ENCODE results near the gene ATP2B2.

The ATP2B2 gene

DNA sequence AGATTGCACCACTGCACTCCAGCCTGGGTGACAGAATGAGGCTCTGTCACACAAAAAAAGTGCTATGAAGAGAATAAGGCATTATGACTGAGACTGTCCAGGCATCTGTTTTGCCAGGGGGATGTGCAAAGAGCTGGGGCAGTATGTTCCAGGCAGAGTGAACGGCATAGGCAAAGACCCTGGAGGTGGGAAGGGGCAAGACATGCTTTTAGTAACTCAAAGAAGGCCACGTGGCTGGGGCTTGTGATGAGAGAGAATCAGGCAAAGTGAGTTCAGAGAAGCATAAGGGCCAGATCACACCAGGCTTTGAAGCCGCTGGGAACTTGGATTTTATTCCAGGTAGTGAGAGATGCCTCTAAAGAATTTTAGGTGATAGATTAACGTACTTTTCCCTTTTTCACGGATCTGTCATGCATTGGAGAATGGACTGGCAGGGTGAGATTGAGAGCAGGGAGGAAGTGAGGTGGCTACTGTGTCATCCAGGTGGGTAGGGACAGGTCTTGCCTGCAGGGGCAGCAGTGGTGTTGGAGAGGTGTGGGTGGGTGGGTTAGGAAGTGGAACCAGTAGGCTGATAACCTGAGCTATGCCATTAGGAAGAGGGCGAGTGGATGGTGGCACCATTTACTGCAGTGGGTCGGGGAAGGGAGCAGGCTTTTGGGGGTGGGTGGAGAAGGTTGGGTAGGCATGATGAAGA, 31.7 kb downstream of the ATP2B2 start:
- DNase-seq (ENCODE audit: low read depth), result no peak
- TF ChIP-seq, protein P1, sequence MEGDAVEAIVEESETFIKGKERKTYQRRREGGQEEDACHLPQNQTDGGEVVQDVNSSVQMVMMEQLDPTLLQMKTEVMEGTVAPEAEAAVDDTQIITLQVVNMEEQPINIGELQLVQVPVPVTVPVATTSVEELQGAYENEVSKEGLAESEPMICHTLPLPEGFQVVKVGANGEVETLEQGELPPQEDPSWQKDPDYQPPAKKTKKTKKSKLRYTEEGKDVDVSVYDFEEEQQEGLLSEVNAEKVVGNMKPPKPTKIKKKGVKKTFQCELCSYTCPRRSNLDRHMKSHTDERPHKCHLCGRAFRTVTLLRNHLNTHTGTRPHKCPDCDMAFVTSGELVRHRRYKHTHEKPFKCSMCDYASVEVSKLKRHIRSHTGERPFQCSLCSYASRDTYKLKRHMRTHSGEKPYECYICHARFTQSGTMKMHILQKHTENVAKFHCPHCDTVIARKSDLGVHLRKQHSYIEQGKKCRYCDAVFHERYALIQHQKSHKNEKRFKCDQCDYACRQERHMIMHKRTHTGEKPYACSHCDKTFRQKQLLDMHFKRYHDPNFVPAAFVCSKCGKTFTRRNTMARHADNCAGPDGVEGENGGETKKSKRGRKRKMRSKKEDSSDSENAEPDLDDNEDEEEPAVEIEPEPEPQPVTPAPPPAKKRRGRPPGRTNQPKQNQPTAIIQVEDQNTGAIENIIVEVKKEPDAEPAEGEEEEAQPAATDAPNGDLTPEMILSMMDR (IDR thresholded peaks at IDR 0.05; ENCODE audit: insufficient read depth, low read depth, low read length, missing control alignments), result no peak

DNA sequence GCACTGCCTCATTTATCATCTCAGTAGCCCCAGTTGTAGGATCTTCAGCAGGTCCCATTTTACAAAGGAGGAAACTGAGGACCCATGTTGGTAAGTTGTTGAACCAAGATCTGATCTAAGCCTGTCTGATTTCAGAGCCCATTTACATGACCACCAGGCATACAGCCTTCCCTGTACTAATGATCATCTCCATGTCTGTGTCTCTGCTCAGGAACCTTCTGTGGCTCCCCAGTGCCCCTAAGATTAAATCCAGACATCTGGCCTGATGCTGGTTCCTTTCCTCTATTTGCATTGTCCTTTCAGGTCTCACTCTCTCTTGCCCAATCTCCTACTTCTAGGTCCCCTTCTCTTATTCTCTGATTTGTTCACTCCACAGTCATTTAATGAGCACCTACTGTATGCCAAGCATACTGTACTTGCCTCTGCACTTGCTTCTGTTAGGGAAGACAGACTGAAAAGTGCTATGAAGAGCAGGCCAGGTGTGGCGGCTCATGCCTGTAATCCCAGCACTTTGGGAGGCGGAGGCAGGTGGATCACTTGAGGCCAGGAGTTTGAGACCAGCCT, 32.4 kb downstream of the ATP2B2 start:
- DNase-seq (ENCODE audit: low read depth), result no peak
- TF ChIP-seq, protein P1 (IDR thresholded peaks at IDR 0.05; ENCODE audit: insufficient read depth, low read depth, low read length, missing control alignments), result no peak
- no peak overlapping the region for H3K4me3 ChIP-seq (ENCODE audit: low read length)

More for the DNA sequence above, 31.7 kb downstream of the ATP2B2 start:
- no peak overlapping the region for H3K4me3 ChIP-seq (ENCODE audit: low read length)

DNA sequence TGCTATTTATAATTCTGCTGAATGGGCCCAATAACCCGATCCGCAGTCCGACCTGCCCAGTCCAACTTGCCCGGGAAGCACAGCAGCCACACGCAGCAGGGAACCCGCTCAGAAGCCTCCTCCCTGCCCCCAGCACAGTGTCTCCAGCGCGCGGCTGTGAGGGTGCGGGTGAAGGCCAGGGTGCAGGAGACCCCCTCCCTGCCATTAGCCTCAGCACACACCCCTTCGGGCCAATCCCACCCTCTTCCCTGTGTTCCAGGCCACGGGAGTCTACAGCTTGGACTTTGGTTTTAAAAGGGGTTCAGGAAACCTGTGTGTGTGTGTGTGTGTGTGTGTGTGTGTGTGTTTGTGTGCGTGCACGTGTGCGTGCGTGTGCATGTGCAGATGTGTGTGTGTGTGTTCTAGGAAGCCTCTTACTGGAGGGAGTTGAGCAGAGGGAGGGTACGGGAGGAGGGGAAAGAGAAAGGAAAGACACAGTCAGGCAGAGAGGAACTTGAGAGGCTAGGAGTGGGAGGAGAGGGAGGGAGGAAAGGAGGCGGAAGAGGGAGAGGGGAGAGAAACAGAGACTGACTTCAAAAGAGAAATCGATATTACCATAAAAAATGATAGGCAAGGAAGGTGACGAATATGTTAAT, 34.2 kb downstream of the ATP2B2 start:
- TF ChIP-seq, protein P1 (IDR thresholded peaks at IDR 0.05; ENCODE audit: insufficient read depth, low read depth, low read length, missing control alignments), result no peak
- no peak overlapping the region for H3K4me3 ChIP-seq (ENCODE audit: low read length)
- DNase-seq (ENCODE audit: low read depth), result no peak

DNA sequence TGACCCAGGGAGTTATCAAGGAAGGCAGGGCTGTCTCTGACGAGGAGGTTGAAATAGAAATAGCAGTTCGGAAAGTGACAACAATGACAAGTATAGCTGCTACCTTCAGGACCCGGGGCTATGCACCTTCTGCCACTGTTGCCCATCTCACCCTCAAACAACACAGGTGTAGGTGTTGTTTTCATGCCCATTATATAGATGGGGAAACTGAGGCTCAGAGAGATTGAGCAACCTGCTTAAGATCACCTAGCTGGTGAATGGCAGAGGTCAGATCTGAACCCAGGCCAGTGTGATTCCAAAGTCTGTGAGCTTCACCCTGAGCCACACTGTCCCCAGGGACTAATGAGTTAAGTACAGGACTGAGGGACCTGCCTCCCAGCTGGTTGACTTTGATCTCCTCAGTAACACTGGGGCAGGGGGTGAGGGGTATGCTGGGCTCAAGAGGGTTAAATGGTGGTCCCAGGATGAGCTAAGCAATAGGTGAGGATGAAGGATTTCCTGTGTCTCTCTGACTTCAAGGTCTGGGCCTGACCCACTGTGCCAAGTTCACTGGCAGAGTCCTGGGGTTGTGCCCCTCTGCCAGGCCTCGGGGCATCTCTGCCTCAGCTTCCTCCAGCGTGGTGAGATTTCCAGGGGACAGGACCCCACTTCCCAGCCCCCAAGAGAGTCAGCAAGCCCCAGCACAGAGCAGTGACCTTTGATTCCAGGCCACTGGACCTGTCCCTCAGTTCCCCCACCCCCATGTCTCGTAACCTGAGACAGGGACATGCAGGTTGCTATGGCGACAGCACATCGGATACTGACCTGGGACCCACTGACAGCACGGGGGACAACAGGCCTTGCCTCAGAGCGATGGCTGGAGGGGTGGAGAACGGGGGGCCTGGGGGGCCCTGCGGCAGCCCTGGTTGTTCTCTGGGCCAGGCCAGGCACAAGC, 35.0 kb downstream of the ATP2B2 start:
- no peak overlapping the region for H3K4me3 ChIP-seq (ENCODE audit: low read length)
- TF ChIP-seq, protein P1 (IDR thresholded peaks at IDR 0.05; ENCODE audit: insufficient read depth, low read depth, low read length, missing control alignments), result no peak
- DNase-seq (ENCODE audit: low read depth), result no peak

DNA sequence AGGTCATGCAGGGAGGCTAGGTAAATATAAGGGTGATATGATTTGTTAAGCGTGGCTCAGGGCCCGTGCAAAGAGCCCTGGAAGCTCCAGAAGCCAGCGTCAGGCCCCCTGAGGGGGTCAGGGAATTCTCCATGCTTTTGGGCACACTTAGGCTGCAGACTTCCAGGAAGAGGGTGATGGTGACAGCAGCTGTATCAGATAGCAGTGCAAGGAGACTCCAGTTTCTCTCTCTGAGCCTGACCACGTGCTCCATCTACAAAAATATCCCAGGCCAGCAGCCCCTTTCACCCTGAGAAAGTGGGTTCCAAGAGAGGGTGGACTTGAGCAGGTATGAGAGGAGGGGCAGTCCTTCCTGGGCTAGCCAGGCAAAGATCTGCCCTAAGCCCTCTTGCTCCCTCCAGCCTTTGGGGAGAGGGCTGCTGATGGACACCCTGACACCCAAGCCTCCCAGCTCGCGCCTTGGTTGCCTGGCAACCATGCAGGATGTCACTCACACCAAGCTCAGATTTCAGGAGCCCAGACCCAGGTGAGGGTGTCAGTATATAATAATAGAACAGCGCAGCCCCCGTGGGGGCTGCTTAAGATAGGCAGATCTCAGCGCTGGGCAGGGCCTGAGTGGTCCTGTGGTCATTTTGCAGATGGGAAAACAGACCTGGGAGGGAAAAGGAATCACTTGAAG, 35.8 kb downstream of the ATP2B2 start:
- TF ChIP-seq, protein P1 (IDR thresholded peaks at IDR 0.05; ENCODE audit: insufficient read depth, low read depth, low read length, missing control alignments), result no peak
- no peak for DNase-seq (ENCODE audit: low read depth)
- H3K4me3 ChIP-seq (ENCODE audit: low read length), result no peak overlapping the region

Data from epithelial cell of esophagus (primary cell).